Stomach (tissue), 9 donors: ENCODE measurements around the gene BMPR1B. TPM values are rescaled to one million over a fixed set of nuclear protein-coding genes. Genes with fewer than 3 reads are reported as not detected.
A peak's percentile ranks its signal among the peaks of the same experiment; 100 is the strongest.

ENCODE experiments used
- DNase-seq, 2 donors: peaks; one replicate each; pipeline versions ENCODE4 v3.0.0 to v3.0.0-alpha.2; 2013 to 2019
- H3K27ac ChIP-seq, 5 donors: fragments of 200-600 bp in 4 of 5; sonication (generic) in 4 of 5; one replicate each; pipeline ENCODE4 v1.5.1; 2013 to 2019; ENCODE audit warnings: mild to moderate bottlenecking in 1 of 5, moderate library complexity in 1 of 5
- H3K27me3 ChIP-seq, 3 donors: fragments of 200-600 bp; sonication (generic); one replicate each; pipeline ENCODE4 v1.5.1; 2017 to 2019; ENCODE audit warnings: mixed run types in 1 of 3
- H3K36me3 ChIP-seq, 4 donors: fragments of 200-600 bp; sonication (generic); 1 replicate in 3 of 4; 2 replicates in 1 of 4; pipeline ENCODE4 v1.5.1; 2016 to 2019
- H3K4me1 ChIP-seq, 4 donors: fragments of 200-600 bp; sonication (generic); one replicate each; pipeline ENCODE4 v1.5.1; 2016 to 2019
- H3K4me3 ChIP-seq, 4 donors: fragments of 200-600 bp; sonication (generic) in 3 of 4; one replicate each; pipeline ENCODE4 v1.5.1; 2016 to 2019; ENCODE audit warnings: mild to moderate bottlenecking in 1 of 4
- H3K9me3 ChIP-seq, 4 donors: fragments of 200-600 bp; sonication (generic); one replicate each; pipeline ENCODE4 v1.5.1; 2016 to 2019
- EP300 ChIP-seq: sonication (generic); formaldehyde crosslinking; IDR thresholded peaks from one replicate; pipeline ENCODE4 v1.6.1; 2017; ENCODE audit warnings: antibody characterized with exemption
- POLR2A ChIP-seq, 4 donors: fragments of 450-650 bp; IDR thresholded peaks; one replicate each; pipeline ENCODE4 v1.6.1; 2016; ENCODE audit warnings: antibody characterized with exemption in 4 of 4, control low read depth in 2 of 4, mild to moderate bottlenecking in 1 of 4, moderate library complexity in 1 of 4
- POLR2AphosphoS5 ChIP-seq, 3 donors: sonication (generic); formaldehyde crosslinking; IDR thresholded peaks; one replicate each; pipeline ENCODE4 v1.6.1; 2016; ENCODE audit warnings: antibody characterized with exemption in 3 of 3
- WGBS, 5 donors: extraction: QIAGEN DNeasy Blood & Tissue Kit in 3 of 5; methylation state at CpG; one replicate each; pipeline versions ENCODE4 v1.1.5 to v1.1.7; 2013 to 2018; 5-methylcytosine and 5-hydroxymethylcytosine counted together
- intact Hi-C: fragments of 100-400 bp; cut with DNase I; formaldehyde crosslinking; loops from one replicate; pipeline ENCODE4 v1.15.1; 2023; ENCODE audit warnings: low total_unique reads
- polyA plus RNA-seq, 3 donors: library from polyadenylated mRNA; stranded (reverse); fragments of 200-250 nt; gene quantifications; one replicate each; pipeline ENCODE4 v1.2.3, GENCODE V29; 2013
- total RNA-seq, 5 donors: library from RNA; depleted of rRNA; stranded (reverse); fragments of >200 nt; gene quantifications; one replicate each; pipeline versions ENCODE4 v1.1.0 to v1.2.3, GENCODE V29; 2014 to 2016
- TF ChIP-seq, protein P1 (sequence below), 7 experiments: fragments of 450-650 bp in 4 of 7; fragments of 200-600 bp in 3 of 7; sonication (generic) in 3 of 7; IDR thresholded peaks; one replicate each; pipeline ENCODE4 v1.5.1; 2016 to 2019; ENCODE audit warnings: antibody characterized with exemption in 7 of 7, control low read depth in 2 of 7, mild to moderate bottlenecking in 1 of 7
- donor health status: healthy with polysubstance abuse.
- donor health status: Bipolar disorder and iron deficiency.
- donor health status: healthy.

BMPR1B gene
- total and polyA plus RNA-seq, 8 donors: 0.37 to 29.8 (median 1.5) TPM; not detected in 1

DNA sequence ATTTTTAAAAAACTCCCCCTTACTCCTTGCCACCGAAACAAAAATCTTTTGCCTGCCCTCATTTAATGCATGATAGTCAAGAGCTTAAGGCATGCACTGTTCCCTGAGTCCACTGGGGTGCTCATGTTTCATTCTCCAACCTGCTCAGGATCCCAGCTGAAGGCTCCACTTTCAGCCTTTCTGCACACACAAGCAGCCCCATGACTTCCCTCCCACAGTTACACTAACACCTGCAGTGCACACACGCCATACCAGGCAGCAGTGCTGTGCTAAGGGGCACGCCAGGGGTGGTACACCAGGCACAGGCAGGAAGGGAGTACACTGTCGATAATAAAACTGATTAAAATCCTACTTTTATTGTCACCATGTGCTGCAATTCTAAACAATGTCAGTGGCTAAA, 385.2 kb downstream of the BMPR1B start:
- Histone ChIP-seq H3K4me1 (no peaks in the 10 kb centered on the region), H3K9me3 (peaks cover 0 to 10% (median 6%) of the 10 kb centered on the region in 4 donors), H3K4me3 (no peak overlapping the region), H3K27ac (no peak overlapping the region), H3K36me3 (peaks cover 0 to 9% (median 0%) of the 10 kb centered on the region in 4 donors), H3K27me3 (no peaks in the 10 kb centered on the region)
- TF ChIP-seq POLR2AphosphoS5 (IDR thresholded peaks at IDR 0.05) (no peak), EP300 (no peak), POLR2A (IDR thresholded peaks at IDR 0.05) (no peak)
- TF ChIP-seq, protein P1, sequence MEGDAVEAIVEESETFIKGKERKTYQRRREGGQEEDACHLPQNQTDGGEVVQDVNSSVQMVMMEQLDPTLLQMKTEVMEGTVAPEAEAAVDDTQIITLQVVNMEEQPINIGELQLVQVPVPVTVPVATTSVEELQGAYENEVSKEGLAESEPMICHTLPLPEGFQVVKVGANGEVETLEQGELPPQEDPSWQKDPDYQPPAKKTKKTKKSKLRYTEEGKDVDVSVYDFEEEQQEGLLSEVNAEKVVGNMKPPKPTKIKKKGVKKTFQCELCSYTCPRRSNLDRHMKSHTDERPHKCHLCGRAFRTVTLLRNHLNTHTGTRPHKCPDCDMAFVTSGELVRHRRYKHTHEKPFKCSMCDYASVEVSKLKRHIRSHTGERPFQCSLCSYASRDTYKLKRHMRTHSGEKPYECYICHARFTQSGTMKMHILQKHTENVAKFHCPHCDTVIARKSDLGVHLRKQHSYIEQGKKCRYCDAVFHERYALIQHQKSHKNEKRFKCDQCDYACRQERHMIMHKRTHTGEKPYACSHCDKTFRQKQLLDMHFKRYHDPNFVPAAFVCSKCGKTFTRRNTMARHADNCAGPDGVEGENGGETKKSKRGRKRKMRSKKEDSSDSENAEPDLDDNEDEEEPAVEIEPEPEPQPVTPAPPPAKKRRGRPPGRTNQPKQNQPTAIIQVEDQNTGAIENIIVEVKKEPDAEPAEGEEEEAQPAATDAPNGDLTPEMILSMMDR (IDR thresholded peaks at IDR 0.05): no peak
- 80 to 88% (median 83%) methylated on average over 4 of the region's 4 CpGs for WGBS, 5 donors
- no peak for DNase-seq
- intact Hi-C loops: no loop called here

DNA sequence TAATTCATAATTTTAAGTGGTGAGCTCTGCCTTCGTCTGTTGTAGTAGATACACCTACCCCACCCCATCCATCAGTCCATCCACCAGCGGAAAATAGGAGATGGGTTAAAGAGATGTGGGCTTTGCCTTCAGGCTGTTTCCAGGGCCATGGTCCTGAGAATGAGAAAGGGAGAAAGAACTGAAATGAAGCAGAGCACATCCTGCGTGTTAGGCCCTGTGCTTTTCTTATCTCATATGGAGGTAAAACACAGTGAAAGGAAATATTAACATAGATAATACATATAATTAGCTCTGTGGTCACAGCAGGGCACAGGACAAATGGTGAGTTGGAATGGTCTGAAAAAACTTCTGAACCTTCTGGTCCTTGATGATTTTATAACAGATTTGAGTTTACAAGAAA, 393.5 kb downstream of the BMPR1B start:
- H3K4me3 ChIP-seq: no peak overlapping the region

DNA sequence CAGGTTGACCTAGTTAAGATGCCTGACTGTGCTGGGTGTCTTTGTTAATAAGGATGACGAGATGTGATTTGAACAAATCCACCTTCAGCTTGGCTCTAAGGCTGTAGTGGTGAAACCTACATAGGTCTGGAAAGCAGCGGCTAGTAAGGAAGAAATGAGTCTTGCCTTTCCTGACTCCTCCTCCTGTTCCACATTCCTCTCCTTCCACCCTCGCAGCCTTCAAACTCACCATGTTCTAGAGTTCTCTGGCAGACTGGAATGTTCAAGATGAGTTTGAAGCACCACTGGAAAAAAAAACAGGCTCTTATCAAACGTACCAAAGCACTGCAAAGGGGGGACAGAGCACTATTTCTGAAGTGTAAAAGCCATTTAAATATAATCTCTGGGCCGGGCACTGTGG, 395.4 kb downstream of the BMPR1B start:
- Histone ChIP-seq H3K27me3 (no peaks in the 10 kb centered on the region), H3K36me3 (no peaks in the 10 kb centered on the region), H3K4me1 (no peaks in the 10 kb centered on the region), H3K27ac (no peak overlapping the region), H3K4me3 (no peak overlapping the region), H3K9me3 (no peaks in the 10 kb centered on the region)
- no peak for TF ChIP-seq POLR2A (IDR thresholded peaks at IDR 0.05)
- no peak for TF ChIP-seq EP300
- TF ChIP-seq, protein P1 (IDR thresholded peaks at IDR 0.05): no peak
- TF ChIP-seq POLR2AphosphoS5 (IDR thresholded peaks at IDR 0.05): no peak
- intact Hi-C loops: no loop called here
- 76 to 78% (median 77%) methylated on average over 5 of the region's 5 CpGs for WGBS, 5 donors
- DNase-seq: no peak

More for the DNA sequence above, 393.5 kb downstream of the BMPR1B start:
- no peak overlapping the region for H3K27ac ChIP-seq
- no peaks in the 10 kb centered on the region for H3K4me1 ChIP-seq
- 71 to 83% (median 72%) methylated on average over 3 of the region's 3 CpGs for WGBS, 5 donors
- no peaks in the 10 kb centered on the region for H3K27me3 ChIP-seq
- DNase-seq: no peak
- intact Hi-C loops: no loop called here
- TF ChIP-seq, protein P1 (IDR thresholded peaks at IDR 0.05): no peak
- TF ChIP-seq POLR2AphosphoS5 (IDR thresholded peaks at IDR 0.05) (no peak), POLR2A (IDR thresholded peaks at IDR 0.05) (no peak)
- no peaks in the 10 kb centered on the region for H3K36me3 ChIP-seq
- H3K9me3 ChIP-seq: no peaks in the 10 kb centered on the region

DNA sequence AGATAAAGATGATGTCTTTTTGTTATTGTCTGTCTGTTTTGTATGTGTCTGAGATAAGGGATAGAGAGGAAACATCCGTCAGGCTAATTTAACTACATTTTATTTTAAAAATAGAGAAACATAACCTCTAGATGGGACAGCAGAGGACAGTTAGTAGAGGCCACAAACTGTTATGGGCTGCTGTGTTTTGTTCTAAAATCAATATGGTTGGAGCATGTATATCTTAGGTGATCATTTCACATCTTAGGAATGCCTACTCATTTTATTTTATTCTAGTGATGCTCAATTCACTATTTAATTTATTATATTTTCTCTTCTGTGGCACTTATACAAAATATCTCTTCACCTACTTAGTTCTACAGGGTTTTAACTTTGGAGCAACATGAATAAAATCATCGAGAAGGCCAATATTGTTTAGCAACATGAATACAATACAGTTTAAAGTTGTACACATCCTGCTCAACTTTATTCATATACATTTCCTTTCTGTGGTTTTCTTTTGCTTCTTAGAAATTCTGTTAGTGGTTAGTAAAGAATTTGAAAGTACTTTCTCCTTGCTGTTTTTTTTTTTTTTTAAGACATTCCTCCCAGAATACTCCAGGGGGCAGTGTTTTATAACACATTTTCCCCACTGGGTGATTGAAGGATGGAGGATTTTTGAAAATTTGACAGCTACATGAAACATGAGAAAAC, 398.1 kb downstream of the BMPR1B start:
- Histone ChIP-seq H3K36me3 (no peaks in the 10 kb centered on the region), H3K9me3 (no peaks in the 10 kb centered on the region), H3K4me1 (no peaks in the 10 kb centered on the region), H3K27ac (no peak overlapping the region), H3K4me3 (no peak overlapping the region), H3K27me3 (no peaks in the 10 kb centered on the region)
- TF ChIP-seq, protein P1 (IDR thresholded peaks at IDR 0.05): peak in 5 of 7 experiments; percentile 17 to 52 (median 39)
- no peak for TF ChIP-seq POLR2A (IDR thresholded peaks at IDR 0.05)
- WGBS, 5 donors: 71 to 76% (median 73%) methylated on average over 2 of the region's 2 CpGs
- intact Hi-C loops: no loop called here
- DNase-seq: peak in 1 of 2 donors; percentile 56
